ENCODE results near the gene S100A16. TPM values are rescaled to one million over a fixed set of nuclear protein-coding genes. Genes with fewer than 3 reads are reported as not detected.
A peak's percentile ranks its signal among the peaks of the same experiment; 100 is the strongest.

Gene S100A16
- total and polyA plus RNA-seq, 9 of the 15 experiments (the other 6 are each of a cell fraction or from before 2014, with no cell fraction given): 1.6 to 6.9 (median 4.3) TPM

GRCh38 chr1:153566414-153567371, 46.2 kb downstream of the S100A16 start (continued):
- TF ChIP-seq ARID1B (IDR thresholded peaks at IDR 0.05) (peak; percentile 94), RBBP5 (IDR thresholded peaks at IDR 0.05; ENCODE audit: borderline replicate concordance, insufficient read depth, low read length, poor library complexity, severe bottlenecking) (no peak), YBX1 (IDR thresholded peaks at IDR 0.05) (no peak), ZNF561 (CRISPR knock-in tag; conservative IDR thresholded peaks at IDR 0.05) (no peak), SNIP1 (IDR thresholded peaks at IDR 0.05; ENCODE audit: low read depth) (no peak), CHD2 (IDR thresholded peaks at IDR 0.05; ENCODE audit: low read depth, low read length) (peak; percentile 58; the same call in 1 of the 2 replicates), JUND (IDR thresholded peaks at IDR 0.05; ENCODE audit: borderline replicate concordance, low read depth, low read length) (peak; percentile 100), JUND (tag; IDR thresholded peaks at IDR 0.05; ENCODE audit: borderline replicate concordance, low read depth, low read length) (peak; percentile 96), ZBTB17 (CRISPR knock-in tag; IDR thresholded peaks at IDR 0.05) (peak; percentile 76), CCAR2 (IDR thresholded peaks at IDR 0.05; ENCODE audit: low read depth, low read length) (no peak), CXXC5 (CRISPR knock-in tag; IDR thresholded peaks at IDR 0.05) (peak; percentile 60), MTA2 (IDR thresholded peaks at IDR 0.05; ENCODE audit: low read depth) (peak; percentile 59), CTBP1 (IDR thresholded peaks at IDR 0.05; ENCODE audit: borderline replicate concordance) (peak; percentile 94), CEBPG (CRISPR knock-in tag; IDR thresholded peaks at IDR 0.05) (no peak), CEBPG (tag; conservative IDR thresholded peaks at IDR 0.05 in 1 of 2, IDR thresholded peaks at IDR 0.05 in 1 of 2) (no peak), ZNF232 (CRISPR knock-in tag; IDR thresholded peaks at IDR 0.05) (no peak), KDM2B (CRISPR knock-in tag; IDR thresholded peaks at IDR 0.05) (no peak), SAFB2 (IDR thresholded peaks at IDR 0.05; ENCODE audit: borderline replicate concordance, low read depth, low read length, severe bottlenecking) (no peak), ZBTB1 (CRISPR knock-in tag; IDR thresholded peaks at IDR 0.05; ENCODE audit: borderline replicate concordance, low read depth) (no peak), ZFP36 (IDR thresholded peaks at IDR 0.05; ENCODE audit: low read depth, low read length, partially characterized antibody) (peak; percentile 2), ZNF695 (CRISPR knock-in tag; IDR thresholded peaks at IDR 0.05) (no peak), NCOA1 (IDR thresholded peaks at IDR 0.05; ENCODE audit: low read depth) (peak; percentile 48; the same call in 1 of the 2 replicates), PHB (CRISPR knock-in tag; IDR thresholded peaks at IDR 0.05) (no peak), RBM22 (IDR thresholded peaks at IDR 0.05; ENCODE audit: low read depth, low read length, poor library complexity, severe bottlenecking) (no peak), CHCHD3 (CRISPR knock-in tag; IDR thresholded peaks at IDR 0.05) (0 out of 2 replicates have a peak, but pooled peaks have one; percentile 48), ZNF24 (IDR thresholded peaks at IDR 0.05) (peak; percentile 55), TFAP4 (CRISPR knock-in tag; IDR thresholded peaks at IDR 0.05; ENCODE audit: borderline replicate concordance) (peak; percentile 99)
- TF ChIP-seq, protein P1, sequence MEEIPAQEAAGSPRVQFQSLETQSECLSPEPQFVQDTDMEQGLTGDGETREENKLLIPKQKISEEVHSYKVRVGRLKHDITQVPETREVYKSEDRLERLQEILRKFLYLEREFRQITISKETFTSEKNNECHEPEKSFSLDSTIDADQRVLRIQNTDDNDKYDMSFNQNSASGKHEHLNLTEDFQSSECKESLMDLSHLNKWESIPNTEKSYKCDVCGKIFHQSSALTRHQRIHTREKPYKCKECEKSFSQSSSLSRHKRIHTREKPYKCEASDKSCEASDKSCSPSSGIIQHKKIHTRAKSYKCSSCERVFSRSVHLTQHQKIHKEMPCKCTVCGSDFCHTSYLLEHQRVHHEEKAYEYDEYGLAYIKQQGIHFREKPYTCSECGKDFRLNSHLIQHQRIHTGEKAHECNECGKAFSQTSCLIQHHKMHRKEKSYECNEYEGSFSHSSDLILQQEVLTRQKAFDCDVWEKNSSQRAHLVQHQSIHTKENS (CRISPR knock-in tag; IDR thresholded peaks at IDR 0.05): no peak

Measured in K562 (cell line).